GM03348 (cell line): Measurements from ENCODE around the gene DDR1.
"Not testable (repeated sequence)": the region's sequence is repeated elsewhere in the genome, so short reads cannot be mapped to it uniquely, and the experiment has no call there.

Experiments
- DNase-seq: peaks from one replicate; pipeline ENCODE4 v3.0.0; 2012; ENCODE audit warnings: low spot score

Gene DDR1

GRCh38 chr6:30883685-30884520 lies at the start of gene DDR1:
TSS of gene DDR1 (plus strand) at chr6:30884519. CDS start at chr6:30888730, 4,211 bp downstream.
- peak; percentile 94 for DNase-seq

DNA sequence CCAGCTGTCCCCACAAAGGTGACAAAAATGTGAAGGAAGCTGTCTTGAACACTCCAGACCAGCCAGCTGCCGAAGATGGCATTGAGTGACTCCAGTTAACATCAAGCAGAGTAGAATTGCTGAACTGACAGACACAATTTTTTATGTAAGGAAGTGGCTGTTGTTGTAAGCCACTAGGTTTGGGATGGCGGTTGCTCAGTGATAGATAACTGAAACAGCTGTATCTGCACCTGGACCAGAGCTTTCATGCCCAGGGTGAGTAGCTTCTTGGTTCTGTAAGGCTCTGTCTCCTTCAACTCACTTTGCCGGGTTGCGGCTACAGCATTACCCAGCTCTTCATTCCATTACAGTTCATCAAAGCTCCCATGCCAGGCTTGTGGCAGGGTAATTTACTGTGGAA lies 49.7 kb upstream of the DDR1 start:
- DNase-seq = no peak

GRCh38 chr6:30835576-30835975 lies 48.7 kb upstream of the DDR1 start:
- no peak for DNase-seq

DNA sequence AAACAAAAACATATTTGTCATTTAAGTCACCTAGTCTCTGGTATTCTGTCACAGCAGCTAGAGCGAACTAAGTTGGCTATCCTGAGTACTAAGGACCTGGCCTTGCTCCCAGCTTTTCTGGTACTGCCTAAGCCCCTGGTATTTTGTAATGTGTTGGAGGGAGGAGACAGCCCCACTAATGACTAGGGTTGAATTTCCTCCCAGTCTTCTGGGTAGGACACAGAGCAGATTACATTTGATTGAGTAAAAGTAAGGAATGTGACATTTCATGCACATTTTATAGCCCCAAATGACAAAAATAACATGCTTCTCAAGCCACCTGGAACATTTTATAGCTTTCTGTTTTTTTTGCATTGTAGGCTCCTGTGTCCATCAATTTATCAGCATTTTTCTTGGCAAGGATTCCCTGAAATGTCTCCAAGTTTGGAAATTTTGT lies 47.9 kb upstream of the DDR1 start:
- peak; percentile 75 for DNase-seq

DNA sequence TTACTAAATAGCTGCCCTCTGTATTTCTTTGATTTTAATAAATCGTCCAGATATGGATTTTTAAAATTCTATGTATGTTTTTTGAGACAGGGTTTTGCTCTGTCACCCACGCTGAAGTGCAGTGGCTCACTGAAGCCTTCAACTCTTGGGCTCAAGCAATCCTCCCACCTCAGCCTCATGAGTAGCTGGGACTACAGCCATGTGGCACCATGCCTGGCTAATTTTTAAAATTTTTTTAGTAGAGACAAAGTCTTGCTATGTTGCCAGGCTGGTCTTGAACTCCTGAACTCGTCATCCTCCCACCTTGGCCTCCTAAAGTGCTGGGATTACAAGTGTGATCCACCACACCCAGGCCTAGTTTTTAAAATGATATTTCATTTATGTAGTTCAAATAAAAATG lies 47.4 kb upstream of the DDR1 start:
- no peak for DNase-seq

DNA sequence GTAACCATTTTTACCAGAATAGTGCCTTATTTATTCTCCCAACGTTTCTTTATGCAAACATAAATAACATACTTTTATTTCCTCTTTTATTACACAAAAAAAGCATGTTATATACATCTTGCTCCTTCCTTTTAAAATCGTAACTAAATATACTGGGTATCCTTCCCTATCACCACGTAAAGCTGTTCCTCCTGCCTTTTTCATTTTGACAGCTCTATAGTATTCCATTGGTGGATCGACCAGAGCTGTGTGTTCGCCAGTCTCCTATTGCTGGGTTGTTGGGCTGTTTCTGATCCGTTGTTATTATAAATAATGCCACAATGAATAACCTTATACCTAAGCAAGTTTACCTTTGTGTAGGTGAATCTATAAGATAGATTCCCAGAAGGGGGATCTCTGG lies 46.9 kb upstream of the DDR1 start:
- DNase-seq = no peak

GRCh38 chr6:30837870-30838269 lies 46.4 kb upstream of the DDR1 start:
- DNase-seq = no peak

GRCh38 chr6:30839671-30840070 lies 44.6 kb upstream of the DDR1 start:
- DNase-seq = no peak

DNA sequence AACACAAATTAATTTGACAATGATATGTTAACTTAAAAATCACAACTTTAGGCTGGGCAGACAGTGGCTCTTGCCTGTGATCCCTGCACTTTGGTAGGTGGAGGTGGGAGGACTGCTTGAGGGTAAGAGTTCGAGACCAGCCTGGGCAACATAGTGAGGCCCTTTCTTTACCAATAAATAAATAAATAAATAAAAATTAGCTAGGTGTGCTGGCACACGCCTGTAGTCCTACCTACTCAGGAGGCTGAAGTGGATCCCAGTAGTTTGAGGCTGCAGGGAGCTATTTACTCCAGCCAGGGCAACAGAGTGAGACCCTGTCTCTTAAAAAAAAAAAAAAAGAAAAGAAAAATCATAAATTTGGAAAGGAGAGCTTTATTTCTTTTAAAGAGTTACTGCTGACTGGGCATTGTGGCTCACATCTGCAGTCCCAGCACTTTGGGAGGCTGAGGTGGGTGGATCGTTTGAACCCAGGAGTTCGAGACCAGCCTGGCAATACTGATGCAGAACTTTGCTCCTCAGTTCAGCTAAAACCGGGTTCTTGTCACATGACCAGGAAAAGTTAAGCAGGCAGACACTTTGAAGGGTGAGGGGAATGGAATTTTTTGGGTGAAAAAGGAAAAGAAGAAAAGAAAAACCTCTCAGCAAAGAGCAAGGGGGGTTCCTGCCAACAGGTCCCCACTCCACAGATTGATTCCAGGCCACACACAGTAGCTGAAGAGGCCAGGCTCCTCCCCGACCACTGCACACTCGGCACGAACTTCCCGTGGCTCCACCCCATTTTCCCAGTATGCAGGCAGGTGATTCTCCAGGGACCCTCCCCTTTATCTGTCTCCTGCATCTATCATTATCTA lies 44.0 kb upstream of the DDR1 start:
- no peak for DNase-seq

- DNase-seq = no peak
Measured at GRCh38 chr6:30840935-30841643, 43.2 kb upstream of the DDR1 start.

- DNase-seq = no peak
Measured at GRCh38 chr6:30841644-30842504, 42.4 kb upstream of the DDR1 start.

DNA sequence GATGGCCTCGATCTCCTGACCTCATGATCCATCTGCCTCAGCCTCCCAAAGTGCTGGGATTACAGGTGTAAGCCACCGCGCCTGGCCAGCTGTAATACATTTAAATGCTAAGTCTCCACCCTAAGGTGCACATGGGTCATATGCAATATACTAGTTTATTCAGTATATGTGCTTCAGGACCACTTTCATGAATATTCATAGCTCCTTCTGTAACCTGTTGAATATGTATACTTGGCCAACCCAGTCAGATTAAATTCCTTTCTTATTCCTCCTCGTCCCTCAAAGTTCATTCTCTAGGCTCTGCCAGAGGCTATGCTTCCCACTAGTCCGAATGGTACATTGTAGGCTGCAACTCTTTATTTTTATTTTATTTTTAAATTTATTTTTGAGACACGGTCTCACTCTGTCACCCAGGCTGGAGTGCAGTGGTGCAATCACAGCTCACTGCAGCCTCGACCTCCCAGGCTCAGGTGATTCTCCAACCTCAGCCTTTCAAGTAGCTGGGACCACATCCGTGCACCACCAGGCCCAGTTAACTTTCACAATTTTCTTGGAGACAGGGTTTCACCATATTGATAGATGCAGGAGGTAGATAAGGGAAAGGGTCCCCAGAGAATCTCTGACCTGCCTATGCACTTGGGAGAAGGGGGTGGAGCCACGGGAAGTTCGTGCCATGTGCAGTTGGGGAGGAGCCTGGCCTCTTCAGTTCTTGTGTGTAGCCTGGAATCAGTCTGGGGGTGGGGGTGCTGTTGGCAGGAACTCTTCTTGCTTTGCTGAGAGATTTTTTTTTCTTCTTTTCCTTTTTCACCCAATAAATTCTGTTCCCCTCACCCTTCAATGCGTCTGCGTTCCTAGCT lies 41.3 kb upstream of the DDR1 start:
- DNase-seq = no peak

GRCh38 chr6:30843611-30843998 lies 40.7 kb upstream of the DDR1 start:
- no peak for DNase-seq

- DNase-seq = peak; percentile 85
Measured at GRCh38 chr6:30844118-30844535, 40.2 kb upstream of the DDR1 start.

GRCh38 chr6:30845183-30845582 lies 39.1 kb upstream of the DDR1 start:
- DNase-seq = no peak

DNA sequence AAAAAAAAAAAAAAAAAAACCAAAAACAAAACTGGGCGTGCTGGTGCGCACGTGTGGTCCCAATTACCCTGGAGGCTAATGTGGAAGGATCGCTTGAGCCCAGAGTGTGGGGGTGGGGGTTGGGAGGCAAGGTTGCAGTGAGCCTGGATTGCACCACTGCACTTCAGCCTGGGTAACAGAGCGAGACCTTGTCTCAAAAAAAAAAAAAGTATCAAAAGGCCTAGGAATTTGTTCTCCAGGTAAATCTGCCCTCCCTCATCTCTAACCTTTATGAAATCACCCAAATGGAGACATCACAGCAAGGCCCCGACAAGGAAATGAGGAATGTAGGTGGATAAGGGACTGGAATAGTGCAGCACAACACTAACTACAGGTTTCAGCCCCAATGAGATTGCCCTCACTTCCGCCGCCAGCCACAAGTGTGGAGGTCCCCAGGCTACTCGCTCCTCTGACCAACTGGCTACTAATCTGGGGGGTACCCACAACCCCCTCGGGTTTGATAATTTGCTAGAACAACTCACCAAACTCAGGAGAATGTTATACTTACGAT lies 36.8 kb upstream of the DDR1 start:
- no peak for DNase-seq

GRCh38 chr6:30847971-30848436 lies 36.3 kb upstream of the DDR1 start:
- no peak for DNase-seq

- DNase-seq = no peak
Measured at GRCh38 chr6:30849903-30850651, 34.2 kb upstream of the DDR1 start.

- not testable (repeated sequence) for DNase-seq
Measured at GRCh38 chr6:30852459-30852858, 31.9 kb upstream of the DDR1 start.
